ENCODE measurements around the gene HSPA6. TPM values are rescaled to one million over a fixed set of nuclear protein-coding genes. Genes with fewer than 3 reads are reported as not detected.
"Not testable (repeated sequence)": the region's sequence is repeated elsewhere in the genome, so short reads cannot be mapped to it uniquely, and the experiment has no call there.

Gene HSPA6
- total RNA-seq (2014; rRNA removed; shearing (Covaris generic); ENCODE audit: low replicate concordance): 14.6 and 31.9 TPM in 2 replicates

DNA sequence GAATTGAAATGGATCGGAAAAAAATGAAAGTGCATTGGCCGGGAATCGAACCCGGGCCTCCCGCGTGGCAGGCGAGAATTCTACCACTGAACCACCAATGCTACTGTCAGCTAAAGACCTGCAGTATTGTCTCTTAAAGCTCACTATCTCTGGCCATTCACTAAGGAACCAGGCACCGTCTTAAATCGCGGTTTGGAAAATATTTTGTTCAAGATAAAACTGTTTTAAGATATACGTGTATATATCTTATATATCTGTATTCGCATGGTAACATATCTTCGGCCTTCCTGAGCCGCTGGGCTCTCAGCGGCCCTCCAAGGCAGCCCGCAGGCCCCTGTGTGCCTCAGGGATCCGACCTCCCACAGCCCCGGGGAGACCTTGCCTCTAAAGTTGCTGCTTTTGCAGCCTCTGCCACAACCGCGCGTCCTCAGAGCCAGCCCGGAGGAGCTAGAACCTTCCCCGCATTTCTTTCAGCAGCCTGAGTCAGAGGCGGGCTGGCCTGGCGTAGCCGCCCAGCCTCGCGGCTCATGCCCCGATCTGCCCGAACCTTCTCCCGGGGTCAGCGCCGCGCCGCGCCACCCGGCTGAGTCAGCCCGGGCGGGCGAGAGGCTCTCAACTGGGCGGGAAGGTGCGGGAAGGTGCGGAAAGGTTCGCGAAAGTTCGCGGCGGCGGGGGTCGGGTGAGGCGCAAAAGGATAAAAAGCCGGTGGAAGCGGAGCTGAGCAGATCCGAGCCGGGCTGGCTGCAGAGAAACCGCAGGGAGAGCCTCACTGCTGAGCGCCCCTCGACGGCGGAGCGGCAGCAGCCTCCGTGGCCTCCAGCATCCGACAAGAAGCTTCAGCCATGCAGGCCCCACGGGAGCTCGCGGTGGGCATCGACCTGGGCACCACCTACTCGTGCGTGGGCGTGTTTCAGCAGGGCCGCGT lies at the start of gene HSPA6:
Gene HSPA6 (plus strand): TSS at position 724 of the 925 bp plus-strand sequence. CDS start 119 bp downstream, at position 843.
- peak; percentile 97 for DNase-seq
- H3K4me1 ChIP-seq (ENCODE audit: low read length); H3K9me3 ChIP-seq (ENCODE audit: low read length); H3K36me3 ChIP-seq (ENCODE audit: insufficient read depth, low read length); H3K27ac ChIP-seq (ENCODE audit: low read length); H3K79me2 ChIP-seq (ENCODE audit: low read length); H4K20me1 ChIP-seq (ENCODE audit: insufficient read depth, low read depth, low read length); H3K9me2 ChIP-seq (replicated peaks; ENCODE audit: insufficient read depth, low read length); H3K27me3 ChIP-seq (ENCODE audit: low read length): not testable (repeated sequence)
- H3K4me2 ChIP-seq (ENCODE audit: low read depth, low read length, poor library complexity, severe bottlenecking): peak within 1 kb of the TSS; percentile 87
- H3K9ac ChIP-seq (ENCODE audit: low read length): peak within 1 kb of the TSS; percentile 74
- H2AFZ ChIP-seq (ENCODE audit: low read length): peak within 1 kb of the TSS; percentile 95
- peak within 1 kb of the TSS; percentile 75 for H3K4me3 ChIP-seq (ENCODE audit: low read length)

DNA sequence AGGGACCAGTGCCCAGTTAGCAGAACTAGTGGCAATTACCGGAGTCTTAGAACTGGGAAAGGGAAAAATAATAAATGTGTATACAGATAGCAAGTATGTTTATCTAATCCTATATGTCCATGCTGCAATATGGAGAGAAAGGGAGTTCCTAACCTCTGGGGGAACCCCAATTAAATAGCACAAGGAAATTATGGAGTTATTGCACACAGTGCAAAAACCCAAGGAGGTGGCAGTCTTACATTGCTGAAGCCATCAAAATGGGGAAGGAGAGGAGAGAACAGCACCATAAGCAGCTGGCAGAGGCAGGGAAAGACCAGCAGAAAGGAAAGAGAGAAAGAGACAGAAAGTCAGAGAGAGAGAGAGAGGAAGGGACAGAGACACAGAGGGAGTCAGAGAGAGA lies 46.6 kb upstream of the HSPA6 start:
- not testable (repeated sequence) for H3K4me2 ChIP-seq (ENCODE audit: low read depth, low read length, poor library complexity, severe bottlenecking)

DNA sequence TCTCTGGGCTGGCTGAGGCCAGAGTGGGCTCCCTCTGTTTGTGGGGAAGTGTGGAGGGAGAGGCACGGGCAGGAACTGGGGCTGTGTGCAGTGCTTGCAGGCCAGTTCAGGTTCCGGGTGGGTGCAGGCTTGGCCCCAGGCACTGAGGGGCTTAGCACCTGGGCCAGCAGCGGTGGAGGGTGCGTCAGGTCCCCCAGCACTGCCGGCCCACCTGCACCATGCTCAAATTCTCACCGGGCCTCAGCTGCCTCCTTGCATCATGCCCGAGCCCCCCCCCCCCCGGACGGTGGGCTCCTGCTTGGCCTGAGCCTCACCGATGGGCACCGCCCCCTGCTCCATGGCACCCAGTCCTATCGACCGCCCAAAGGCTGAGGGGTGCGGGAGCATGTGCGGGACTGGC lies 45.4 kb upstream of the HSPA6 start:
- no peak for DNase-seq

More for the DNA sequence above, 46.6 kb upstream of the HSPA6 start:
- H3K4me3 ChIP-seq (ENCODE audit: low read length); H3K9ac ChIP-seq (ENCODE audit: low read length); H3K9me2 ChIP-seq (replicated peaks; ENCODE audit: insufficient read depth, low read length); H3K4me1 ChIP-seq (ENCODE audit: low read length); H3K79me2 ChIP-seq (ENCODE audit: low read length); H2AFZ ChIP-seq (ENCODE audit: low read length); H3K36me3 ChIP-seq (ENCODE audit: insufficient read depth, low read length); H3K27ac ChIP-seq (ENCODE audit: low read length); H3K27me3 ChIP-seq (ENCODE audit: low read length); H4K20me1 ChIP-seq (ENCODE audit: insufficient read depth, low read depth, low read length); H3K9me3 ChIP-seq (ENCODE audit: low read length); DNase-seq: not testable (repeated sequence)

DNA sequence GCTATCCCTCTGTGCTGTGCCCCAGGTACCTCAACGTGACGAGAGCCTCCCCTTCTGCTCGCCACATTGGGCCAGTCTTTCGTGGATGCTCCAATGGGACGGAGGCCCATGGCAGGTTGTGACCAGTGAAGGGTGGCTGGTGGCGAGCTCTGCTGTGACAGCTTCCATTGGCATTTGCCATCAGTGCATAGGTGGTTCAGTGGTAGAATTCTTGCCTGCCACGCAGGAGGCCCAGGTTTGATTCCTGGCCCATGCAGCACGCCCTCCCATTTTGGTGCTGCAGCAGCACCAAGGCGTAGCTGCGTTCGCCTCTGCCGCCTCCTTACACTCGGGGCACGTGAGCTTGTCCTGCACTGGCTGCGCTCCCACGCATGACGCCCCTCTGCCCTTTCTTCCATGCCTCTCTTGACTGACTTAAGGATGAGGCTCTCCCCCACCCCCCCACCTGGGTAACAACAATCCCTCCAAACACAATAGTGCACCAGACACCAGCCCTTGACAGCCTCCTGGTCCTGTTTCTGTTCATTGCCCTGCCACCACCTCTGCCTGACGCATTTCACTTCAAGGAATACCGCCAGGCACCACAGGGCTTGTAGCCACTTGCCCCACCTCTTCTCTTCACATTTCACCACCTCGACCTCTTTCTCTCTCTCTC lies 43.8 kb upstream of the HSPA6 start:
- no peaks in the 10 kb centered on the region for H3K27me3 ChIP-seq (ENCODE audit: low read length)
- H3K4me3 ChIP-seq (ENCODE audit: low read length): no peak overlapping the region
- DNase-seq: no peak
- no peak overlapping the region for H3K9ac ChIP-seq (ENCODE audit: low read length)
- H3K9me2 ChIP-seq (replicated peaks; ENCODE audit: insufficient read depth, low read length): no peaks in the 10 kb centered on the region
- H3K9me3 ChIP-seq (ENCODE audit: low read length): no peaks in the 10 kb centered on the region
- no peaks in the 10 kb centered on the region for H3K36me3 ChIP-seq (ENCODE audit: insufficient read depth, low read length)
- H3K27ac ChIP-seq (ENCODE audit: low read length): no peak overlapping the region
- no peaks in the 10 kb centered on the region for H3K4me1 ChIP-seq (ENCODE audit: low read length)
- no peaks in the 10 kb centered on the region for H3K79me2 ChIP-seq (ENCODE audit: low read length)
- H4K20me1 ChIP-seq (ENCODE audit: insufficient read depth, low read depth, low read length): no peaks in the 10 kb centered on the region
- H3K4me2 ChIP-seq (ENCODE audit: low read depth, low read length, poor library complexity, severe bottlenecking): no peak overlapping the region
- H2AFZ ChIP-seq (ENCODE audit: low read length): no peak overlapping the region

More for the DNA sequence above, 45.4 kb upstream of the HSPA6 start:
- Histone ChIP-seq H3K79me2 (ENCODE audit: low read length) (no peaks in the 10 kb centered on the region), H3K9me2 (replicated peaks; ENCODE audit: insufficient read depth, low read length) (no peaks in the 10 kb centered on the region), H3K27ac (ENCODE audit: low read length) (no peak overlapping the region), H3K4me1 (ENCODE audit: low read length) (no peaks in the 10 kb centered on the region), H3K4me3 (ENCODE audit: low read length) (no peak overlapping the region), H3K36me3 (ENCODE audit: insufficient read depth, low read length) (no peaks in the 10 kb centered on the region), H4K20me1 (ENCODE audit: insufficient read depth, low read depth, low read length) (no peaks in the 10 kb centered on the region), H3K4me2 (ENCODE audit: low read depth, low read length, poor library complexity, severe bottlenecking) (no peak overlapping the region), H2AFZ (ENCODE audit: low read length) (no peak overlapping the region), H3K27me3 (ENCODE audit: low read length) (no peaks in the 10 kb centered on the region; the same call in 1 of the 2 replicates), H3K9ac (ENCODE audit: low read length) (no peak overlapping the region), H3K9me3 (ENCODE audit: low read length) (no peaks in the 10 kb centered on the region)

DNA sequence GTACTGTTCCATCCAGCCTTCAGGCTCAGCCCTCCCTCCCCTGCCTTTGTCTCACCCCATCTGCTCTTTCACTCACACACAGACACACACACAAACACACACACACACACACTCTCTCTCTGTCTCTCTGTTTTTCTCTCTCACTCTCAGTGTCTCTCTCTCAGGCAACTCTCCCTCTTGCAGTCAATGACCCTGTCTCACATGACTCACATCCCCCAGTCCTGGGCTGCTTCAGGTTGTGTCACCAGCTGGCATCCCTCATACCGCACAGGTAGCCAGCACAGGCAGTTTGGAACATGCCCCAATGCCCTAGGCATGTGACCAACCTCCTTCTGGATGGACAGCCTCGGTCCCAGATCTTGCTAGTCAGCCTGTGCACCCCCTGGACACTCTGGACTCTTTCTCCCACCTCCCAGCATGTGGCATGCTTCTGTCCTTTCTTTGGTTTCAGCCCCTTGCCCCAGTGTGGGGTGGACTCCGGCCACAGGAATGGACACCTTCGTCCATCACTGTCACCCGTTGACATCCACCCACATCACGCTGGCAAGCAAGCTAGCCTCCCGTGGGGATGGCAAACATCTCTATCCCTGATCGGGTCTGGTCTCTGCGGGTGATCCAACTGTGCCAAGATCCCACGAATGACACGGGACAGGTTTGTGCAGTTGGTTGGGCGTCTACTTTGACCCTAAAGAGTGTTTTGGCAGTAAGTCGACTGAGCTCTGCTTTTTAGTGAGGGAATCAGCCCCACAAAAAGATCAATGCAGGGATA lies 42.5 kb upstream of the HSPA6 start:
- no peak for DNase-seq
- Histone ChIP-seq H2AFZ (ENCODE audit: low read length) (no peak overlapping the region), H3K79me2 (ENCODE audit: low read length) (no peaks in the 10 kb centered on the region), H3K9me2 (replicated peaks; ENCODE audit: insufficient read depth, low read length) (no peaks in the 10 kb centered on the region), H3K4me1 (ENCODE audit: low read length) (no peaks in the 10 kb centered on the region), H4K20me1 (ENCODE audit: insufficient read depth, low read depth, low read length) (no peaks in the 10 kb centered on the region), H3K4me3 (ENCODE audit: low read length) (no peak overlapping the region), H3K27me3 (ENCODE audit: low read length) (no peaks in the 10 kb centered on the region), H3K27ac (ENCODE audit: low read length) (no peak overlapping the region), H3K9ac (ENCODE audit: low read length) (no peak overlapping the region), H3K4me2 (ENCODE audit: low read depth, low read length, poor library complexity, severe bottlenecking) (no peak overlapping the region), H3K36me3 (ENCODE audit: insufficient read depth, low read length) (no peaks in the 10 kb centered on the region), H3K9me3 (ENCODE audit: low read length) (no peaks in the 10 kb centered on the region)

DNA sequence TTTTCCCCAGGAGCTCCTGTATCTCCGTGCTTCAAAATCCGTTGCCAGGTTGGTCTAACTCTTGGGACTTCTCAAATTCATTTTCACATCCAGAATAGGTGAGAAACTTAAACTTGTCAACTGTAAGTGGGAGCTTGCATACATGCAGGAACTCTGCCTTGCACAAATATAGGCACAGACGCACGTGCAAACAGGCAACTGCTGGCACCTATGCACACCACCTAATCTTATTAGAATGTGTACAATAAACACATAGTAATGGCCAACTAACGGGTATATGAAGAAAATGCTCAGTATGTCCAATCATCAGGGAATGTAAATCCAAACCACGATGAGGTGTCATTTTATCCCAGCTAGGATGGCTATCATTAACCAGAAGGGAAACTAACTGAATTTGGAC lies 41.7 kb upstream of the HSPA6 start:
- Histone ChIP-seq H3K27me3 (ENCODE audit: low read length) (no peaks in the 10 kb centered on the region), H2AFZ (ENCODE audit: low read length) (no peak overlapping the region)

DNA sequence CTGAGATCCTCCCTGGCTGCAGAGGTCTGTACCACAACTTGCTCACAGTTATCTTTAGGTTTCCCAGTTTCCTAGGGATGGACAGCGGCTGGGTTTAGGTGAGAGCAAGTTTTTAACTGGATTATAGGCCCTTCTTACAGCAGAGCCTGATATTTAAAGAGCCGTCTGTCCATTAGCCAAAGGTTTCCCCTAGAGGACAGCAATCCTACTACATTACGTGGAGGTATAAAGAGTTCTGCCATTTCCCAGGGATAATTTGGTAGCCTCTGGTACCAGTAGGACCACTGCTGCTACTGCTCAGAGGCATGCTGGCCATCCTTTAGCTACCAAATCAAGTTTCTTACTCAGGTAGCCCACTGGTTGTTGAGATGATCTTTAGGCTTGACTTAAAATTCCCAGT lies 41.0 kb upstream of the HSPA6 start:
- H3K36me3 ChIP-seq (ENCODE audit: insufficient read depth, low read length): no peaks in the 10 kb centered on the region
- peaks cover 12% of the 10 kb centered on the region for H3K4me1 ChIP-seq (ENCODE audit: low read length)
- H3K4me2 ChIP-seq (ENCODE audit: low read depth, low read length, poor library complexity, severe bottlenecking): no peak overlapping the region
- H3K4me3 ChIP-seq (ENCODE audit: low read length): no peak overlapping the region
- no peaks in the 10 kb centered on the region for H3K9me3 ChIP-seq (ENCODE audit: low read length)
- no peak overlapping the region for H3K9ac ChIP-seq (ENCODE audit: low read length)
- no peaks in the 10 kb centered on the region for H3K9me2 ChIP-seq (replicated peaks; ENCODE audit: insufficient read depth, low read length)
- H3K27ac ChIP-seq (ENCODE audit: low read length): no peak overlapping the region
- H3K27me3 ChIP-seq (ENCODE audit: low read length): no peaks in the 10 kb centered on the region
- H3K79me2 ChIP-seq (ENCODE audit: low read length): no peaks in the 10 kb centered on the region
- no peak for DNase-seq
- no peak overlapping the region for H2AFZ ChIP-seq (ENCODE audit: low read length)
- no peaks in the 10 kb centered on the region for H4K20me1 ChIP-seq (ENCODE audit: insufficient read depth, low read depth, low read length)

More for the DNA sequence above, 41.7 kb upstream of the HSPA6 start:
- Histone ChIP-seq H3K4me1 (ENCODE audit: low read length) (peaks cover 6% of the 10 kb centered on the region), H3K79me2 (ENCODE audit: low read length) (no peaks in the 10 kb centered on the region), H3K9me2 (replicated peaks; ENCODE audit: insufficient read depth, low read length) (no peaks in the 10 kb centered on the region), H3K27ac (ENCODE audit: low read length) (no peak overlapping the region), H3K4me3 (ENCODE audit: low read length) (no peak overlapping the region), H4K20me1 (ENCODE audit: insufficient read depth, low read depth, low read length) (no peaks in the 10 kb centered on the region), H3K36me3 (ENCODE audit: insufficient read depth, low read length) (no peaks in the 10 kb centered on the region), H3K9ac (ENCODE audit: low read length) (no peak overlapping the region), H3K4me2 (ENCODE audit: low read depth, low read length, poor library complexity, severe bottlenecking) (no peak overlapping the region), H3K9me3 (ENCODE audit: low read length) (no peaks in the 10 kb centered on the region)
- no peak for DNase-seq

DNA sequence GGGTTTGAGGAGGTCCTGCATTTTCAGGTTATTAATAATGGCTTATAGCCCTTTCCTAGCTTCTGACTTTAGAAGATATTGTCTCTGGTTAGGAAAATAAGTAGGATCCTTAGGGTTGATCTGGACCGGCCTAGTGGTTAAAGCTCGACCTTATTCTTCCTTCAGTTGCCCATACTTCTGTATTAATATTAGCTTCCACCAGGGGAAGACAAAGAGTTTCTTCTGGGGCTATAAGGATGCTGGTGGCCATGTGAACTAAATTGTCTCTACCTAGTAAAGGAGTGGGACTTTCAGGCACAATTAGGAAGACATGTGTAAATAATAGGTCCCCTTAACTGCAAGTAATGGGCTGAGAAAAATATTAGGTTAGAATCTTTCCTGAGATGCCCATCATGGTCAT lies 39.7 kb upstream of the HSPA6 start:
- Histone ChIP-seq H3K27me3 (ENCODE audit: low read length) (no peaks in the 10 kb centered on the region), H3K4me3 (ENCODE audit: low read length) (no peak overlapping the region), H3K9me3 (ENCODE audit: low read length) (no peaks in the 10 kb centered on the region), H4K20me1 (ENCODE audit: insufficient read depth, low read depth, low read length) (no peaks in the 10 kb centered on the region), H3K79me2 (ENCODE audit: low read length) (no peaks in the 10 kb centered on the region), H3K4me1 (ENCODE audit: low read length) (peaks cover 12% of the 10 kb centered on the region), H3K27ac (ENCODE audit: low read length) (no peak overlapping the region), H3K9me2 (replicated peaks; ENCODE audit: insufficient read depth, low read length) (no peaks in the 10 kb centered on the region), H3K9ac (ENCODE audit: low read length) (no peak overlapping the region), H2AFZ (ENCODE audit: low read length) (no peak overlapping the region), H3K36me3 (ENCODE audit: insufficient read depth, low read length) (no peaks in the 10 kb centered on the region), H3K4me2 (ENCODE audit: low read depth, low read length, poor library complexity, severe bottlenecking) (no peak overlapping the region)
- peak; percentile 88 for DNase-seq
